GM21515 (cell line): ENCODE results near the gene RGS3.

Source experiments
- ATAC-seq: cut with Tn5 transposase; IDR thresholded peaks from one replicate; pipeline ENCODE4 v1.9.1; 2021; ENCODE audit not compliant: unreplicated experiment

RGS3 gene

DNA sequence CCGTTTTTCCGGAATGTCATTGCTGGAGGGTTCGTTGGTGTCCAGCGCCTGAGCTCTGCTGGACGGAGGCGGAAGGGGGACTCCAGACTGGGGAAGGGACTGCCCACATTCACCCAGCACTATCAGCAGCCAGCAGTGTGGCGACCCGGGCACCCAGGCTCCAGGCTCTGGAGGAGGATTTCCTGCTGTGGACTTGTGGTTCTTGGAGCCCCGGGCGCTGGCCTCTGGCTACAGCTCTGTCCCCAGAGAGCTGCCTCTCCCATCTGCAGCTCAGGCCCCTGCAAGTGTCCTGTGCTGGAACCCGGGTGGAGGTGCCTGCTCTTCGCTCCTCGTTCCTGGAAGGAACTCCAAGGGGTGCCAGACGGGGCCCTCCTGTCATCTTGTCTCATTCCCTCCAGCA lies 152.6 kb downstream of the RGS3 start:
- ATAC-seq = no peak

DNA sequence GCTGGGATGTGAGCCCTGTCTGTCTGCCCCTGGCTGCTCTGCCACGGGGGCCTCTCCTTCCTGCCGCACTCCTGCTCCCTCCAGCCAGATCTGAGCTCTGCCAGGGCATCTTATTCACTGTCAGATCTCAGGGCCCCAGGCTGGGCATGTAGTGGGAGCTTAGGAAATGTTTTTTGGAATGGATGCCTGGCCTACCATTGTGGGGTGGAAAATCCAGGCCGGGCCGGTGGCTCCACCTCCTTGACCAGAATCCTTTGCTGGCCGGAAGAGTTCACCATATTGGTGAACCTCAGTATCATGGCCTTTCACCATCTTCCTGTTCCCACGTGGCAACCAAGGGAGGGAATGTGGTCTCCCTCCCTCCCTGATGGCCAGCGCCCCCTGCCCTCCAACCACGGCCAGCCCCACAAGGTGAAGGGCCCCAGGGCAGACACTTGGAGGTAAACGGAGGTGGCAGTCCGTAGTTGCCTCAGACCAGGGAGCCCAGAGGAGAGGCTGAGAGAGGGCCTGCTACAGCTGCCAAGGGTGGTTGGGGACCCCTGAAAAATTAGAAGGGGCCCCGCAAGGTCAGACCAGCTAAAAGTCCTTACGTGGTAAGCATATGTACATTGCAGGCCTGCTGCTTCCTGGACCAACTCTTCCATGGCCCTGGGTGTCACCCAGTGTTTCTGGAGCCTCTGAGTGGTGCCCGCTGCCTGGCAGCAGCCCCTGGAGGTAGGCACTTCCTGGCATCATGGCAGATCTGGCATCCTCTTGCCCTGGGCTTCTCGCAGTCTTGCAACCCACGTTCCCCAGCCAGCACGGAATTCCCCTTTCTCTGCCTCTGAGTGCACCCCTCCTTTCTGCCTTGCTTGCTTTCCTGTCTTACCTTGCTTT lies 153.3 kb downstream of the RGS3 start:
- ATAC-seq = no peak

DNA sequence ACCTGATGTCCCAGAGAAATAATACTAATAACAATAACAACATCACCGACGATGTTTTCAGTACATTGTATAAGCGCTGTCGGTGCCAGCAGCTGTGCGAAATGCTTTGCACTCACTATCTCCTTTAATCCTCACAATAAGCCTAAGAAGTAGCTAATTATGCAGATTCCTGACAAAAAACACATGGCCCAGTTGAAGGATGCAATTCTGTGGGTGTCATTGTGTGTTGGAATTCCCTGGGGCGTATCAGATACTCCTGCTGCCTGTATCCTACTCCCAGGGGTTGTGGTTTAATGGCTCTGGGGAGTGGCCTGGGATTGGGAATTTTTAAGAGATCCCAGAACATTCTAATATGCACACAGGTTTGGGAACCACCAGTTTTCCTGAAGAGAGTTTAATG lies 154.0 kb downstream of the RGS3 start:
- ATAC-seq = no peak

DNA sequence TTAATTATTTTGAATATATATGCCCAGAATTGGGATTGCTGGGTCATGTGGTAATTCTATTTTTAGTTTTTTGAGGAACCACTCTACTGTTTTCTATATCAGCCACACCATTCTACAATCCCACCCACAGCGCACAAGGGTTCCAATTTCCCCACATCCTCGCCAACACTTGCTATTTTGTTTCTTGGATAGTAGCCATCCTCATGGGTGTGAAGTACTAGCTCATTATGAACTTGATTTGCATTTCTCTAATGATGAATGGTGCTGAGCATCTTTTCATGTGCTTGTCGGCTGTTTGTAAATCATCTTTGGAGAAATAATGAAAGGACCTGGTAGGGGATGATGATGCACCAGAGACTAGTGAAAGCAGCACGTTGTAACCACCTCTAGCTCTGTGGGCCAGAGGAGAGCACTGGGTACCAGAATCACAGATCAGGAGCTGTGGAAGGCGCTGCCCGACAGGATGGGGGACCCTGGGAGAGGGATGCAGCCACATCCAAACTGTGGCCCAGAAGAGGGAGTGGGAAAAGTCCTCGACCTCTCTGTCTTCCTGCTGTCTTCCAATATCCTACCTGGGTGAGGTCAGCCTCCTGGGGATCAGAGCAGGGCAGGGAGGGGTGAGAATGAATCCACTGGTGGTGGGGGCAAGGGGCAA lies 155.4 kb downstream of the RGS3 start:
- no peak for ATAC-seq

DNA sequence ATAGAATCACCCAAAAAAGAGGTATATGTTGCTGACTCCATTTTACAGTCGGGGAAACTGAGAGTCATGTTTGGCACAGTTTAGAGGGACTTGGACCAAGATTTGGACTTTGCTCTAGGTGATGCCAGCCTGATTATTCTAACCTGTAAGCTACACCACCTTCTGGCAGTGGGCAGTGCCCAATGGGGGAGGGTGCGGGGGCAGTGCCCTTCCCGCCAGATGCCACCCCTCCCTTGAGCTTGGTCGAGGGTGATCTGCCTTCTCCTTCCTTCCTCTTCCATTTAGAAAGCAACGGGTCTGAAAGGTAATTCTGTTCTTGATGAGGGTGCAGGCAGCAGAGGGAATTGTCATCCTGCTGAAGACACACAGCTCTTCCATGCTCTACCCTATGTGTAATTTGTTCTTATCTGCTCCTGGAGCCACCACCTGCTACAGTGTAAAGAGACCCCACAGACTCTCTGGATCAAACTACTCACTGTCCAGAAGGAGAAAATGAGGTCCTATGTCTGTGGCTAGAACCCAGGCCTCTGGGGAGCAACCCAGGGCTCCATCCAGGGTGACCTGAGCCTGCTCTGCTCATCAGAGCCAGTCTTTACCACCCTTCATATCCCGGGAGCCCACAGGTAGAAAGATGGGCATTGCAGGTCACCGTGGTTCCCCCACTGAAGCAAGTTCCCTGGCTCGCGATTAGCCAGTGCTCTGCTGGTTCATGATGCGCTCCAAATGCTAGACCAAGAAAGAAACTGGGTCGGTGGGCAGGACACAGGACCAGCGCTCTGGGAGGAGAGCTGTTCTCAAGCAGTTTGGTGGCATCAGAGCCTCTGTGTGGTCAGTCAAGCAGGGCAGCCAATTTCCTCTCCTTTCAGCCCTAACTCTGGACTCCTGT lies 156.2 kb downstream of the RGS3 start:
- ATAC-seq = no peak

DNA sequence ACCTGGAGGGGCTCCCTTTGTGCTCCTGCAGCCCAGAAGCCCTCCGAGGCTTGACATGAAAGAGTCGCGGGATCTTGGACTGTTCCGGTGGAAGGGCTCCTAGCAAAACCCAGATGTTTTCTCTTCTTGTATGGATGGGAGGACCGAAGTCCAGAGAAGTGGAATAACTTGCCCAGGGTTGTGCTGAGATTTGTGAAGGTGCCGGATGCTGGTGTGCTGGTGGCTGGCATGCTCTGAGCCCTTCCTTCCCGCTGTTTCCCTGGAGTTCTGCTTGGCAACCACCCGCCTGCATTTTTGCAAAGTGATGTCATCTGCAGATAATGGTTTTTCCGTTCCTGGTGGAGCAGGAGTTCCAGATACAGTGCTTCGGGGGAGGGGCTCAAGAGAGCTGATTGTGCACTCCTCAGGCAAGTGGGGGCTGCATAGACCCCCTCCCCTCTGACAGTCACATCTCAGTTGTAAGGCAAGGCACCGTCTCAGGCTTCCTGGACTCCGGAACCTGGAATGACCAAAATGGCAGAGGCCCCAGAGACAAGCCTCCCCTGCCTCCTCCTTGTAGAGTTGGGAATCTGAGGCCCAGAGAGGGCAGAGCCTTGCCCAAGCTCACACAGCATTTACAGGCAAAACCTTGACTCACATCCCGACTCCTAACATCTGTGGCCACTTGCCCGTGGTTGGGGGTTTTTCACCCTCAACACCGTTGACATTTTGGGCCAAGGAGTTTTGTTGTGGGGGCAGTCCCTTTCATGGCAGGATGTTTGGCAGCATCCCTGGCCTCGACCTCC lies 157.0 kb downstream of the RGS3 start:
- no peak for ATAC-seq

DNA sequence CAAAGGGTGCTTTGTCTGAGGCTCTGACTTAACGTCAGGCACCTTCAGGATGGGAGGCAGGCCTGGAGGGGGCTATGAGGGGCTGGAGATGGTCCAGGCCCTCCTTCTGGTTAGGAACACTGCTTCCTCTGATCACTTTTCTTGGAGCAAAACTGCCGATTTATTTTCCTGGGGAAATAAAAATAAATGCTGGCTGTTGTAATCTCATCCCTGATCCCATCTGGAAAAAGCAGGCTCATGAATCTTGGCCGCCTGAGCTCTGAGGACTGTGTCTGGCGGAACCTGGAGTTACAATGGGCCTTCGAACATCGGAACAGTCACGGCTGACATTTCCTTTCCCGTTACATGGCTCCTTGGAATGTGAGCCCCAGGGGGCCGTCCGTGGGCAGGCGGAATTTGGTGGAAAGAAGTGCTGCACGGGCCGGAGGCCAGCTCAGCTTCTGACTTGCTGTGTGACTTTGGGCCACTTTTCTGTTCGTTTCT lies 157.8 kb downstream of the RGS3 start:
- no peak for ATAC-seq

DNA sequence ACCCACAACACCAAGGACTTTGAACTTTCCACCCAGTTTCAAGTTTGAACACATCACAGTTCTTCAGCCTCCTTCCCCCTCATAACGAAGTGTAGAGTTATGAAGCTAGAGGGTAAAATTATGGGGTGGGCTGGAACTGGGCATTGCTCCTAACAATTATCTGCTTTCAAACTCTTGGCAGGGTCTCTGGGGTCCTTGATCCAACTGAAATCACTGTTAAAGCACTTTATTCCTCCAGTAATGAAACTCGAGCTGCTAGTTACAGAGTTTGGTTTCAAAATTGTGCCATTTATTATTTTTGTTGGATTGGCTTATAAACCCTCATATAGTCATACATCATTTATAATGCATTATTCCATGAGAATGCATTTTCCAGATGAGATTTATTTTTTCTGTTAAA lies 158.5 kb downstream of the RGS3 start:
- no peak for ATAC-seq

DNA sequence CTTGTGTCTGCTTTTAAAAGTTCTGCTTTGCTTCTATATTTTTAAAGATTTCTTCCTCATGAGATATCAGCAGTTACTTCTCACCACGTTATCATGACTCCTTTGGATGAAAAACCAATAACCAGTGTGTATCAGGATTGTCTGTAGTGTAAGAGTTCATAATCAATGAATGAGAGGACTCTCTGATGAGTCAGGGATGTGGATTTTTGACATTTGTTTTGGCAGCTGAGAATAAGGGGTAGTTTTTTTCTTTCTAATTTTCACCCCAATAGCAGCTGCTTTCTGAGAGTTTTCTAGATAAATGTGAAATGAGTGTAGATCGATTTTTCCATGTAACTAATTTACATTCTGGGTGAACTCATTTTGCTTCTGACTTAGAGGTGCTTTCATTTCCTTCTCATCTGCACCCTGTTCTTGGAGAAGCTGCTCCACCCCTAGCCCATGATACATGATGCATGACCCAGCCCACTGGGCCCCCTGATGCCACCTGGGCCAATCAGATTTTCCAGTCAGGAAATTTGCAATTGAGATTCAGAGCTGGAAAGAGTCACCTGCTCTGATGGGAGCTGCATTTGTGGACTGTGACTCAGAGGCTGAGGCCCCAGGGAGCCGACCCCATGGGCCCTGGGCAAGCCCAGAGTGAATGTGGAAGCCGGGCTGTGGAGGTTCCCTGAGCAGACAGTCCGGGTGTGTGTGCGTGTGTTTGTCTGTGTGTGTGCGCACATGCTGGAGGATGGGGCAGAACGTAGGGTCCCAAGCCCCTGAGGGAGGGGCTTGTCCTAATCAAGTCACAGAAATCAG lies 159.3 kb downstream of the RGS3 start:
- peak; percentile 70 for ATAC-seq

DNA sequence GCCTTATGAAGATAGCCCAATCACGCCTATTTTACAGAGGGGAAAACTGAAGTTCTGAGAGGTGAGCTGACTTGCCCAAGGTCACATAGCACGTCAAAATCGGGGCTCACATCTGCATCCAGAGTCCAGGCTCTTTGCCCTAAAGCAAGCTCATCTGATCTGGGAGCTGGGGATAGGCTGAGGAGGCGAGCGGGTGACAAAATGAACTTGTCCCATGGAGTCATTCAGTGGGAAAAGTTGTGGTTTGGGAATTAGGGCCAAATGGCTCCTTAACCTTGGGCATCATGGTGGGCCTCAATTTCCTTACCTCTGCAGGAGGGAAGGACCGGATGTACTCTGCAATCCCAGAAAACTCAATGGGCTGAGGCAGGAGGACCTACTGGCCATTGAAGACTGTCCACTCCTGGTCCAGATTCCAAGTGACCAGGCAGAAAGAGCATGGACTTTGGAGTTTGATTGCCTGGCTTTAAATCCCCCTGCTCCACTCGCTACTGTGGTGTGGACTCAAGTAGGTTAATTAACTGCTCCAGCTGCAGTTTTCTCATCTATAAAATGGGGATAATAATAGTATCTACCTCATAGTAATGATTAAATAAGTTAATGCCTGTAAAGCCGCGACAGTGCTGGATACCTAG lies 160.4 kb downstream of the RGS3 start:
- no peak for ATAC-seq

DNA sequence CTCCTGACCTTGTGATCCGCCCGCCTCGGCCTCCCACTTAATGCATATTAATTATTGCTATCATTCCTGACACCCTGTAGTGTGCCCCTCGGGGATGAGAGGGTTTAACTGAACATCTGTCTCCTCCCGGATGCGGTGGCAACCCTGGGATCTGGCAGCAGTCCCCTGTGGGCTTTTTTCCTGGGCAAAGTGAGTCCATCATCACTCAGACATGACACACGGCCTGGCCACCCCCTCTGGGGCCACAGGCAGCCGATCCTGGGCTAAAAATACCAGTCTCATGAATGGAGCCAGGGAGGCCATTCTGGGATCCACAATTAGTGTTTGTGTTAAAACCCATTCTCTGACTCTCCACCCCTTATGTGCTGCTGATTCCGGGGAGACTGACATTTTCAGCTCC lies 161.2 kb downstream of the RGS3 start:
- ATAC-seq = no peak

DNA sequence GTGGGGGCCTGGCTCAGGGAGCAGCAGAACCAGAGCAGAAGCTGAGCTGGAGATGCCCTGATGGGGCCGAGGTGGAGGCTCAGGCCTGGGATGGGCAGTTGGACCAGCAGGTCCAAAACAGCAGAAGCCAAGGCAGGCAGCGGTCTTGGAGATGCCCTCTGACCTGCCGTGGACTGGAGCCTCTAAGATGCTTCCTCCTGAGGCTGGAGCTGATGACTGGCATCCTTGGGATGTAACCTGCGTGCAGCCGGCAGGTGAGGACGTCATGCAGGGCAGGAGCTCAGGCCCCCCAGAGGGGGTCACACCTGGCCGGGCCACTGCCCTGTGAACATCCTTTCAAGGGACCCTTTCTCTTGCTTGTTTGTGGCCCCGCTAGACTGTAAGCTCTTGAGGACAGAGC lies 162.0 kb downstream of the RGS3 start:
- no peak for ATAC-seq

DNA sequence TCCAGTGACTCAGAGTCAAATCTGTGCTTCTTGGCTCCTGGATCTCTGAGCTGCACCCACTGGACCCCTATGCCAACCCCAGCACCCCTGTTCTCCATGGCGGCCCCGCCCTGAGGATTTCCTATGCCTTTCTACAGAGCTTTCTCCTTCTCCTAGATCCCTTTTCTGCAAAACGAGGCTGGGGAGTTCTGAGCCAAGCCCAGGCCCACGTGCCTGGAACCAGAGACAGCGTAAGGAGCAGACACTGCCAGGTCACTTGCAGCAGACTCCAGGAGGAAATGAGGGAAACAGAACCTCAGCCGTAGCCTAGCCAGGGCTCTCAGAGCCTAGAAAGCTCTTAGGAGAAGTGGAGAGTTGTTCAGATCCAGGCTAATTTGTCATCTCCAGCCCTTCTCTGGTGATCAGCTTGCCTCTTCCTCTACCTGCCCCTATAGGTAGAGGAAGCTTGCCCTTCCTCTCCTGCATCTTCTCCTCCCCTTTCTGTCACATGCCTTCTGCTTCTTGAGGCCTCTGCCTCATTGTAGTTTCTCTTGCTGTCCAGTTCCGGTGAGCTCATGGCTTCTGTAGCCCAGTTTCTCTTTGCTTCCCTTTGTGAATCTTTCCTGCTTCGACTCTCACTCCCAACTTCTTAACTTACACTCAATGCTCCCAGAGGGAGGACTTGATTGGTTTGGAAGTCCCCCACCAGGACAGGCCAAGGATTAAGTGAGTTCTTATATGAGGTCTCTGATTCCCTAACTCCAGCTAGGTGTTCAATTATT lies 163.4 kb downstream of the RGS3 start:
- no peak for ATAC-seq

DNA sequence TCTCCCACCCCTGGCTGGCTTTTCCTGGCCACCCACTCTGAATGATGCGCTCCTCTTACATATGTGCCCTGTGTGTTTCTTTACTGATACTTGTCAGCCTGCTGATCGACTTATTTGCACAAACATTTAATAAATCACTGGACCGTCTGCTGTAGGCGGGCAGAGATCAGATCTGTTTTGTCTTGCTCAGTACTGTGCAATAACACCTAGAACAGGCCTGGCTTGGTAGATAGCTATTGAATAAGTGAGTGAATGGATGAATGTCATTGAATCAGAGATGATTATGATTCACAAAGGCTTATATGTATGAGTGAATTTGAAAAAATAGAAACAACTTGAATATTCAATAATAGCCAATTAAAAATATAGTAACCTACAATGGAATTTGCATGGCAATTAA lies 165.1 kb downstream of the RGS3 start:
- no peak for ATAC-seq

DNA sequence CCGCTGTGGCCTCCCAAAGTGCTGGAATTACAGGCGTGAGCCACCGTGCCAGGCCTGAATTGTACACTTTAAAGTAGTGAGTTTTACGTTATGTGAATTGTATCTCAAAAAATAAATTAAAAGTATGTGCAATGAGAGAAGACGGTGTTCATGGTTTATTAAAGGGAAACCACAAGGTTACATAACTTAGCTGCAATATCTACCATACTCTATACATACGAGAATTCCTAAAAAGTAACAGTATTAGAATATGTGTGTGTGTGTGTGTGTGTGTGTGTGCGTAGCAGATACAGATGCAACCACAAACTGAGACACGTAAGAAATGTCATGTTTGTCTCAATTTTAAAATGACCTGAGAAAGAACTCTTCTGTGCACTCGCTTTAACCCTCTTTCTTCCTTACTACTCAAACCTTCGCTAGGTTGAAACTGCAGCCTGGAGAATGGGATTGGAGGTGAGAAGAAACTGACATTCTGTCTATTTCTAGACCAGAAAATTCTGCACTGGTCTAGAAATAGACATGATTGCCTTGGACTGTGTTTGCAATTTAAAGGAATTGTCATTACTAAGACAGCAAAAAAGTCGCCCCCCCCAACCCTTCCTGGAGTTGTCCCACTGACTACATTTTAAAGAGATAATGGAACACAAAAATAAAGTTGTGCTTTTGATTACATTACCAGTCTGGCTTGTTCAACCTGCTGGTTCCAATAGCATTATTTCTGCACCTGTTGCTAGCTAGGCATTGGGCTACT lies 167.0 kb downstream of the RGS3 start:
- ATAC-seq = no peak

DNA sequence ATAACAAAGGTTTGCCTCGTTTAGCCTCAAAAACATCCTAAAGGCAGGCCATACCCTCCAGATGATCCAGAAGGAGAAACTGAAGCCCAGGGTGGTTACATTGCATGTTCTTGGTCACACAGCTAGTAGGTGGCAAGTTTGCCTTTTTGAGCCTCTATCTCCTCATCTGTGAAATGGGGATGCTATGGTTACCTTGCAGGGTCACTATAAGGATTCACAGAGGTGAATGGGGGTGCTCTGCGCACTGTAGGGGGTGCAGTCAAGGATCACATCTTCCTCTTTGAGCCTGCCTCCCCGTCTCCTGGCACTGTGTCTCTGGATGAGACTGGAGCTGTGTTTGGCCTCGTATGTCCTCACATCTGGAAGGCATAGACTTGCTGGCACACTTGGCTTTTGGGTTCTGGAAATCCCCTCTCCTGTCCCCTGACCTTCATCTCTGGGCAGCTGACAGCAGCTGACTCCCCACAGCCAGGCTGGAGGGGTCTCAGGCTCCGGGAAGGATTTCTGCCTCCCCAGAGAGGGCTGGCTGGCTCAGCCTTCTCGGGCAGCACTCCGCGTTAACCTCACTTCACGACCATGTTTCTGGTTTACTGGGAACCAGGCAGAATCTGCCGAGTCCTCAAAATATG lies 167.7 kb downstream of the RGS3 start:
- no peak for ATAC-seq

DNA sequence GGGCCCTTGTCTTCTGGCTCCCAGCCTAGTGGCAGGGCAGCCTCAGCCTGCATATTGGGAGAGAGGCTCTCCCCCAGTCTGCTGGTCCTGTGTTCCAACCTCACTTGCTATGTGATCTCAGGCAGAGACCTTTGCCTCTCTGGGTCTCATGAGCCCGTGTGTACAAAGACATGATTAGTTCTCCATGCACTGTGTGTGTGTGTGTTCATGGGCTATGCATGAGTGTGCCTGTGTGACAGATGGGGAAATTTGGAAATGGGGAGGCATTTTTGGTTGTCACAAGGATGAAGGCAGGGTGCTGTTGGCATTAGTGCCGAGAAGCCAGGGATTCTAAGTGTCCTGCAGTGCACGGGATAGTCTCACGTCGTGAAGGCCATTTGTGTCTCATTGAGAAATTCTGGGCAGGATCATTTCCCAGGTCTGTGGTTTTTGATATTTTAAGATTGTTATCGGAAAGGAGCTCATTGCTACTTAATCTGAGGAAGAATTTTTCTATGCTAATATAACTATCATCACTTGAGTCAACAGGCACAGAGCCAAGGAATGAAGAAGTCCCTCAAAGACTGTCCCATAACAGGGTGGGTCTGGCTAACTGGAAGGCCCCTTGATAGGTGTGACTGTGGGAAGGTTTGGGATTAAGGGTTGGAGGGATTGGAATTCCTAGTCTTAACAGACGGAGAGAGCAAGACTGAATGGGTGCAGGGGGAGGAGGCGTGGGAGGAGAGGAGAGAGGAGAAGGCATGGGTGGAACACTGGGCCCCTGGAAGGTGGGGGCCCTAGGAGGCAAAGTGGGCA lies 168.5 kb downstream of the RGS3 start:
- no peak for ATAC-seq
